ENCODE data around the gene MBD2. TPM values are rescaled to one million over a fixed set of nuclear protein-coding genes. Genes with fewer than 3 reads are reported as not detected.

MBD2 gene
- total RNA-seq, 1 donor from 2014 or later = 111 TPM

DNA sequence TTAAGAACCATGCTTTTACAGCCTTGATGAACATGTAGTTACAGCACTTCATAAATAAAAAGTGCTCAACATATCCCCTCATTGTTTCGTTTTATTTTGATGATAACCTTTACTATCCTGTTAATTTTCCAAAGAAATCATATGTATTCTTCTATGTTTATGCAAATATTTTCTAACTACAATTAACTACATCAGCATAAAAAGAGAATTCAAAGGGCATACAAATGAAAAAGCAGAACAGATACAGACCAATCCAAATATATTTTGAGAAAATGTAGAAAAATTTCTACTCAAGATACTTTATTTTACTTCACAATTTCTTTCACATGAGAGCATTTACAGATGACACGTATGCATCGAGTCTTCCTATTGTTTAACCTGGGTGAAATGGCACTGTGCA is 69.1 kb downstream of the MBD2 start:
- TF ChIP-seq, protein P1, sequence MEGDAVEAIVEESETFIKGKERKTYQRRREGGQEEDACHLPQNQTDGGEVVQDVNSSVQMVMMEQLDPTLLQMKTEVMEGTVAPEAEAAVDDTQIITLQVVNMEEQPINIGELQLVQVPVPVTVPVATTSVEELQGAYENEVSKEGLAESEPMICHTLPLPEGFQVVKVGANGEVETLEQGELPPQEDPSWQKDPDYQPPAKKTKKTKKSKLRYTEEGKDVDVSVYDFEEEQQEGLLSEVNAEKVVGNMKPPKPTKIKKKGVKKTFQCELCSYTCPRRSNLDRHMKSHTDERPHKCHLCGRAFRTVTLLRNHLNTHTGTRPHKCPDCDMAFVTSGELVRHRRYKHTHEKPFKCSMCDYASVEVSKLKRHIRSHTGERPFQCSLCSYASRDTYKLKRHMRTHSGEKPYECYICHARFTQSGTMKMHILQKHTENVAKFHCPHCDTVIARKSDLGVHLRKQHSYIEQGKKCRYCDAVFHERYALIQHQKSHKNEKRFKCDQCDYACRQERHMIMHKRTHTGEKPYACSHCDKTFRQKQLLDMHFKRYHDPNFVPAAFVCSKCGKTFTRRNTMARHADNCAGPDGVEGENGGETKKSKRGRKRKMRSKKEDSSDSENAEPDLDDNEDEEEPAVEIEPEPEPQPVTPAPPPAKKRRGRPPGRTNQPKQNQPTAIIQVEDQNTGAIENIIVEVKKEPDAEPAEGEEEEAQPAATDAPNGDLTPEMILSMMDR (IDR thresholded peaks at IDR 0.05) = no peak
- DNase-seq (ENCODE audit: low spot score in 2 of 2) = no peak
- H3K27ac ChIP-seq = no peak overlapping the region
- H3K9me3 ChIP-seq = no peaks in the 10 kb centered on the region
- intact Hi-C loops (cut with DNase I) = no loop called here
- H3K27me3 ChIP-seq = no peaks in the 10 kb centered on the region
- peaks cover 19 to 49% of the 10 kb centered on the region in 2 donors for H3K36me3 ChIP-seq
- no peaks in the 10 kb centered on the region for H3K4me1 ChIP-seq
- no peak overlapping the region for H3K4me3 ChIP-seq

DNA sequence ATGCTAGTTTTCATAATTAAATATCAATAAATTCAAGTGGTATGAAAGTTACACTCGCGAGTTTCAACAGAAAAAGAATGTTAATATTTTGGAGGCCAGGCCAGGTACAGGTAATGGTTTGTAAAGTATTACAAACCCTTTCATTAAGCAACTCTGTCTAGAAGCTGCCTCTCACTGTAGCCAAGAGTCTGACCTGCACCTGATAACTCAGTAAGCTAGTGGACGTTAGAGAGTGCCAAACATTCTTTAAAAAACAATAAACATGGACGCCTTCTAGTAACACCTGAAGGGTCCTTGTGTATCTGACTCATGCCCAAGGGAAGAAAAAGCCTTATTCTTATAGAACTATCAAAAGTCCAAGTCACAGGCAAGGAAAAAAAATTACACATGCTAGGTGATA is 70.2 kb downstream of the MBD2 start:
- TF ChIP-seq, protein P1 (IDR thresholded peaks at IDR 0.05) = no peak
- H3K27me3 ChIP-seq = no peaks in the 10 kb centered on the region
- no peak overlapping the region for H3K4me3 ChIP-seq
- intact Hi-C loops (cut with DNase I) = no loop called here
- DNase-seq (ENCODE audit: low spot score in 2 of 2) = no peak
- H3K9me3 ChIP-seq = no peaks in the 10 kb centered on the region
- no peak overlapping the region for H3K27ac ChIP-seq
- H3K4me1 ChIP-seq = no peaks in the 10 kb centered on the region
- H3K36me3 ChIP-seq = peaks cover 17 to 40% of the 10 kb centered on the region in 2 donors

DNA sequence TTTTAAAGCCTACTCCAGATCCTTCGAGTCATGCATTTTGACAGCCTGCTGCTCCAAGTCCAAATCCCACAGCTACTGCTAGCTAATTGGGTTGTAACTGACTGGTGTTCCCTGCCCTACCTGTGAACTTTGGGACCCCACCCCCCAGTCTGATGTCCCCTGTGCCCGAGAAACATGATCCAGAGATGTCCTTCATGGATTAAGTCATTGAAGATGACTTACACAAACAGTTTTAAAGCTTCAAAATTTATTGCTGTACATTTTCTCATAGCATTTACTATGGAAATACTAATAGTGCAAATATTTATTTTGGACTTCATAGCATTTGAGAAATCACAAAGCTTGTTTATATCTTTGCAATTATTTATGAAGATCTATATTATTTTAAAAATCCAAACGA is 73.1 kb downstream of the MBD2 start:
- Histone ChIP-seq H3K4me1 (peaks cover 0 to 7% of the 10 kb centered on the region in 2 donors), H3K36me3 (peaks cover 3 to 19% of the 10 kb centered on the region in 2 donors), H3K4me3 (no peak overlapping the region), H3K9me3 (no peaks in the 10 kb centered on the region), H3K27me3 (no peaks in the 10 kb centered on the region), H3K27ac (no peak overlapping the region)
- TF ChIP-seq, protein P1 (IDR thresholded peaks at IDR 0.05) = no peak
- no peak for DNase-seq (ENCODE audit: low spot score in 2 of 2)
- intact Hi-C loops (cut with DNase I) = no loop called here

DNA sequence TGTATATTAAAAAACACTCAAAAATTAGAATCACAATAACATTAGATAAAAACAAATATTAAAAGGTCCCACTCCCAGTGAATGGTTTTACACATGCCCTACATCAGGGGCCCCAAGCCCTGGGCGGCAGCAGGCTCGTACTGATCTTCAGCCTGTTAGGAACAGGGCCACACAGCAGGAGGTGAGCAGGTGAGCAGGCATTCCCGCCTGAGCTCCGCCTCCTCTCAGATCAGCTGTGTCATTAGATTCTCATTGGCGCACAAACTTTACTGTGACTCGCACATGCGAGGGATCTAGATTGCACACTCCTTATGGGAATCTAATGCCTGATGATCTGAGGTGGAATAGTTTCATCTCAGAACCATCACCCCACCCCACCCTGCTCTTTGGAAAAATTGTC is 74.2 kb downstream of the MBD2 start:
- Histone ChIP-seq H3K36me3 (peaks cover 0 to 14% of the 10 kb centered on the region in 2 donors), H3K4me3 (no peak overlapping the region), H3K4me1 (peaks cover 0 to 7% of the 10 kb centered on the region in 2 donors), H3K27ac (peak overlapping the region; percentile 69 to 70), H3K27me3 (no peaks in the 10 kb centered on the region), H3K9me3 (no peaks in the 10 kb centered on the region)
- no peak for DNase-seq (ENCODE audit: low spot score in 2 of 2)
- TF ChIP-seq, protein P1 (IDR thresholded peaks at IDR 0.05) = no peak
- intact Hi-C loops (cut with DNase I) = no loop called here

DNA sequence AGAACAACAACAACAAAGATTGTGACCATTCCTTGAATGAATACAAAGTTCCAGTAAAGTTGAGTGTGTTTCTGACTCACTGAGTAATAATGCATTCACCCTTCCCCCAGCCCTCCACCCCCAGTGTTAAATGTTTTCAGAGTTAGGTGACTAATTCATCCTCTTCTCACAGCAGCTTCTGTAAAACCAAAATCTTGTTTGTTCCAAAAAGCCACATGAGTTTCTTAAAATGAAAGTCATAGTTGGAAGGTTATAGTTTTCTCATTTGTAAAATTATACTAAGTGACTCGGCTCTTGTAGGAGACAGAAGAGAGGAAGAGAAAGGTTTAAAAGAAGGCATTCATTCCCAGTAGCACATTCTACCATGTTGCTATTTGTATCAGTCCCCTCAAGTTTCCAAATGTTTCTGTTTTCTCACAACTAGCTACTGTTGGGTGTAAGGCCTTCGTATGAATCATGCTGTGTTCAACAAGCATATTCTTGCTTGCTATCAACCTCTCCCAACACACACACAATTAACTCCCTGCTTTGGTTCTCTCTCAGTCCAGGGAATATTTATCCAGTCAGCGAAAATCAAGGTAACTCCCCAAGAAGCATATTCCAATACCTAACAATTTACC is 75.3 kb downstream of the MBD2 start:
- TF ChIP-seq, protein P1 (IDR thresholded peaks at IDR 0.05) = no peak
- no peaks in the 10 kb centered on the region for H3K27me3 ChIP-seq
- no peak overlapping the region for H3K4me3 ChIP-seq
- DNase-seq (ENCODE audit: low spot score in 2 of 2) = peak in 1 of 2 donors; percentile 75
- peaks cover 0 to 7% of the 10 kb centered on the region in 2 donors for H3K4me1 ChIP-seq
- peak overlapping the region; percentile 69 to 70 for H3K27ac ChIP-seq
- intact Hi-C loops (cut with DNase I) = loop anchor here (2.0 to 10.0 kb wide), 2 partner anchors 76 to 116 kb away; partner anchors contain the start of genes MBD2 and POLI
- peaks cover 0 to 14% of the 10 kb centered on the region in 2 donors for H3K36me3 ChIP-seq
- H3K9me3 ChIP-seq = no peaks in the 10 kb centered on the region

Data from ascending aorta (tissue), 2 donors.